Inflammatory macrophage treated with lipopolysaccharide for 1 hour (primary cell): ENCODE data around the gene IFITM5.
A peak's percentile ranks its signal among the peaks of the same experiment; 100 is the strongest.

Experiments used
- DNase-seq, 2 donors: peaks; one replicate each; pipeline ENCODE4 v3.0.0-alpha.2; 2020 to 2022

IFITM5 gene

DNA sequence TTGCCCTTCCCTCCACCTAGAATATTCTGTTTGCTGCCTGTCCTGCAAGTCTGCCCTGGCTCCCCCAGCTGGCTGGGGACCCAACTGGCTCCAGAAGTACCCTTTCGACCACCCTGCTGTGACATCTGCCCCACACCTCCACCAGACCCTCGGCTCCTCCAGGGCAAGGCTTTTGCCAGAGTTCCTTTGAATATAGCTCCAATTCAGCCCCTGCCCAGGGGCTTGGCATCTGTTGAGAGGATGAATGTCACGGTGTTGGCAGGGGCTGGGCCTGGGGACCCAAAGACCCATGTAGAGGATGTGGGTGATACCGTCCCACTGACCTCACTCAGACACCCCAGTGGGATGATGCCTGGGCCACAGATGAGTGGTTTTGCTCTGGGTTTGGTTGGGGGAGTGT, 17.2 kb downstream of the IFITM5 start:
- no peak for DNase-seq

DNA sequence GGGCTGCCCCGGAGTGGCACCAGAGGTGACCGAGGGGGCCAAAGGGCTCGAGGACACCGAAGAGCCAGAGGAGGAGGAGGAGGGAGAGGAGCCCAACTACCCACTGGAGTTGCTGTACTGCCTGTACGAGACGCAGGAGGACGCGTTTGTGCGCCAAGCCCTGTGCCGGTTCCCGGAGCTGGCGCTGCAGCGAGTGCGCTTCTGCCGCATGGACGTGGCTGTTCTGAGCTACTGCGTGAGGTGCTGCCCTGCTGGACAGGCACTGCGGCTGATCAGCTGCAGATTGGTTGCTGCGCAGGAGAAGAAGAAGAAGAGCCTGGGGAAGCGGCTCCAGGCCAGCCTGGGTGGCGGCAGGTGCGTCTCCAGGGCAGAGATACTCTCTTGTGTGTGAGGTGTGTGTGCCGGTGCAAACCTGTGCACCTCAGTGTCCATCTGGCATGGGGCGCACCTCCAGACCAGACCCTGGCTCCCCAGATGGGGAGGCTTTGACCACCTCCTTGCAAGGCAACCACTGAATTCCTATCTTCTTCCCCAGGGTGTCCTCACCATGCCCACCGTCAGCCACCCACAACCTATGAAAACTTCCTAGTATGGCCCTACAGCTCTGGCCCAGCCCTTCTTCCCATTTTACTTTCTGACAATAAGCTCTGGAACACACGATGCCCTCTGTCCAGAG, 17.7 kb downstream of the IFITM5 start:
- no peak for DNase-seq

DNA sequence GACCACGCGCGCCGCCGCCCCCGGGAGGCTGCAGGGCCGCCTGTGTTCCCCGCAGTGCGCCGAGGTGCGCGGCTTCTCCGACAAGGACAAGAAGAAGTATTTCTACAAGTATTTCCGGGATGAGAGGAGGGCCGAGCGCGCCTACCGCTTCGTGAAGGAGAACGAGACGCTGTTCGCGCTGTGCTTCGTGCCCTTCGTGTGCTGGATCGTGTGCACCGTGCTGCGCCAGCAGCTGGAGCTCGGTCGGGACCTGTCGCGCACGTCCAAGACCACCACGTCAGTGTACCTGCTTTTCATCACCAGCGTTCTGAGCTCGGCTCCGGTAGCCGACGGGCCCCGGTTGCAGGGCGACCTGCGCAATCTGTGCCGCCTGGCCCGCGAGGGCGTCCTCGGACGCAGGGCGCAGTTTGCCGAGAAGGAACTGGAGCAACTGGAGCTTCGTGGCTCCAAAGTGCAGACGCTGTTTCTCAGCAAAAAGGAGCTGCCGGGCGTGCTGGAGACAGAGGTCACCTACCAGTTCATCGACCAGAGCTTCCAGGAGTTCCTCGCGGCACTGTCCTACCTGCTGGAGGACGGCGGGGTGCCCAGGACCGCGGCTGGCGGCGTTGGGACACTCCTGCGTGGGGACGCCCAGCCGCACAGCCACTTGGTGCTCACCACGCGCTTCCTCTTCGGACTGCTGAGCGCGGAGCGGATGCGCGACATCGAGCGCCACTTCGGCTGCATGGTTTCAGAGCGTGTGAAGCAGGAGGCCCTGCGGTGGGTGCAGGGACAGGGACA, 18.4 kb downstream of the IFITM5 start:
- DNase-seq = no peak

DNA sequence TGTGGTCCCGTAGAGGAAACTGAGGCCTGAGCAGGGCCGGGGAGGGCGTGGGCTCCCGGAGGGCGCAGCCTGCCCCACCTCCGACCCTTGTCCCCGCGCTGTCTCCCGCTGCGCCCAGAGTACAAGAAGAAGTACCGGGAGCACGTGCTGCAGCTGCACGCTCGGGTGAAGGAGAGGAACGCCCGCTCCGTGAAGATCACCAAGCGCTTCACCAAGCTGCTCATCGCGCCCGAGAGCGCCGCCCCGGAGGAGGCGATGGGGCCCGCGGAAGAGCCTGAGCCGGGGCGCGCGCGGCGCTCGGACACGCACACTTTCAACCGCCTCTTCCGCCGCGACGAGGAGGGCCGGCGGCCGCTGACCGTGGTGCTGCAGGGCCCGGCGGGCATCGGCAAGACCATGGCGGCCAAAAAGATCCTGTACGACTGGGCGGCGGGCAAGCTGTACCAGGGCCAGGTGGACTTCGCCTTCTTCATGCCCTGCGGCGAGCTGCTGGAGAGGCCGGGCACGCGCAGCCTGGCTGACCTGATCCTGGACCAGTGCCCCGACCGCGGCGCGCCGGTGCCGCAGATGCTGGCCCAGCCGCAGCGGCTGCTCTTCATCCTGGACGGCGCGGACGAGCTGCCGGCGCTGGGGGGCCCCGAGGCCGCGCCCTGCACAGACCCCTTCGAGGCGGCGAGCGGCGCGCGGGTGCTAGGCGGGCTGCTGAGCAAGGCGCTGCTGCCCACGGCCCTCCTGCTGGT, 19.2 kb downstream of the IFITM5 start:
- DNase-seq = no peak

DNA sequence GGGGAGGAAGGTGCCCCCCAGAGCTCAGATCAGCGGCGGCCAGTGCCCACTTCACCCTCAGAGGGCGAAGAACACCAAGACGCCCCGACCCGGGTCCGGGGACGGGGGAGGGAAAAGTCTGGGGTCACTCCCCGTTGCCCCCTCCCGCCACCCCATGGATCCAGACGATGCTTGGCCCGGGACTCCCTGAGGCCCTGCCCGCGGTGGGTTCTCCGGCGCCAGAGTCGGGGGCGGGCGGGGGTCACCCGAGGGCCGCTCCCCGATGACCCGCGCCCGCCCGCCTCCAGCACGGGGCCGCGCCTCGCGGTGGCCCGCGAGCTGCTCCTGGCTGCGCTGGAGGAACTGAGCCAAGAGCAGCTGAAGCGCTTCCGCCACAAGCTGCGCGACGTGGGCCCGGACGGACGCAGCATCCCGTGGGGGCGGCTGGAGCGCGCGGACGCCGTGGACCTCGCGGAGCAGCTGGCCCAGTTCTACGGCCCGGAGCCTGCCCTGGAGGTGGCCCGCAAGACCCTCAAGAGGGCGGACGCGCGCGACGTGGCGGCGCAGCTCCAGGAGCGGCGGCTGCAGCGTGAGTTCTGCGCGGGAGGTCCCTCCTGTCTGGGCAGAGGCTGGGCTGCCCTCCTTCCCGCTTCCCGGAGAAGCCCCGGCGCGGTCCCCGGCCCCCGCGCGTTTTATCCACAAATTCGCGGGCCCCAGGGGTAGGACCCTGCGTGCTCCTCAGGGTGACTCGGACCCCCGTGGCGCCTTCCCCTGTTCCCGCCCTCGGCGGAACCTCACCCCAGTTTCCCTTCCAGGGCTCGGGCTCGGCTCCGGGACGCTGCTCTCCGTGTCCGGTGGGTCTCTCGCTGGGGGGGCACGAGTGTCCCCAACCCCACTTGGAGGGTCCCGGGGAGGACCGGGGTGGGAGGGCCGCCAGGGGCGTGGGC, 20.0 kb downstream of the IFITM5 start:
- DNase-seq = no peak

DNA sequence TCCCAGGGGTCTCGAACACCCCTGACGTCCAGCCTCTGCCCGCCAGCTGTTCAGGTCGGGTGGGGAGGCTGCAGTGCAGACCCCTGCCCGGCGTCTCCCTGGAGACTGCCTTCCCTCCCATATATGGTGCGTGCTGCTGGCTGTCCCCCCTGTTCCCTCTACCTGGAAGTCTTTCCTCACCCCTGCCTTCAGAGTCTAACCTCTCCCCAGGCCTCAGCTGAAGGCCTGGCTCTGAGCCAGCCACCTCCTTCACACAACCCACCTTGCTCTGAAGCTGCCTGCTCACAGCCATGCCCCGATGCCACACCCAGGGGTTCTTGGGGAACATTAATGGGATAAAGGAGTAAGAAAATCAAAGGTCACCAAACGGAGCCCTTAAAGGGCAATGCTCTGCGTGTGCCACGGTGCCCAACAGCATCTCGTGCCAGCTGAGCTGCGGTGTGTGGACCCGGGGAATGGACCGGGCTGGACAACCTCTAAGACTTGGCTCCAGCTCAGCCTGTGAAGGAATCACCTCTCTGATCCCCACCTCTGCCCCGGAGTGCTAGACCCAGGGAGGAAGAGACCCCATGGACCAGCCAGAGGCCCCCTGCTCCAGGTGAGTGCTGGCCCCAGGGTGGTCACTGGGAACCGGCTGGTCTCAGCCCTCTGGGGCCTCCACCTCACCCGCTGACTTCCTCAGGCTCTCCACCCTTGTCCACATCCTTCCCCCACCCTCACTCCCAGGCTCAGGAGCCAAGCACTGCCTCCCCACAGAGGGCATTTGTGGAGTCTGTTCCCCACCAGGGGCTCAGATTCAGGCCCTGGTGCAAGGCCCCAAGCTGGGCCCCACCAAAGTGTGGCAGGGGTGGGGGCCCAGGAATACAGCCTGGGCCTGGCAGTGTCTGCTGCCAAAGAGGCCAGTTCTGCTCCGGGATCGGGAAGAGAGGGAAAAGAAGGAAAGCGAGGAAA, 21.1 kb downstream of the IFITM5 start, which contains the start of gene NLRP6:
TSS of gene NLRP6 (plus strand) at position 407 of the 951 bp plus-strand sequence. CDS start at position 570, 163 bp downstream.
- no peak for DNase-seq

DNA sequence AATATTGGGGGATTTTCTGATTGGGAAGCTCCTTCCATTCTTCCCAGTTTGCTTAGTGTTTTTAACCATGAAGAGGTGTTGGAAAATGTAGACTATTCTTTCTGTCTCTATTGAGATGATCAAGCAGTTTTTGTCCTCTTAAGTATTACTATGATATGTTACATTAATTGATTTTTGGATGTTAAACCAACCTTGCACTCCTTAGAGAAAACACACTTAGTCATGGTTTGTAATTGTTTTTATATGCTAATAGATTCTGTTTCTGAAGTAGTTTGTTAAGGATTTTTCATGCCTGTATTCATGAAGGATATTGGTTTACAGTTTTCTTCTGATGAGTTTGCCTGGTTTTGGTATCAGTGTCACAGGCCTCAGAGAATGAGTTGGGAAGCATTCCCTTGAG, 23.1 kb downstream of the IFITM5 start:
- DNase-seq = no peak

DNA sequence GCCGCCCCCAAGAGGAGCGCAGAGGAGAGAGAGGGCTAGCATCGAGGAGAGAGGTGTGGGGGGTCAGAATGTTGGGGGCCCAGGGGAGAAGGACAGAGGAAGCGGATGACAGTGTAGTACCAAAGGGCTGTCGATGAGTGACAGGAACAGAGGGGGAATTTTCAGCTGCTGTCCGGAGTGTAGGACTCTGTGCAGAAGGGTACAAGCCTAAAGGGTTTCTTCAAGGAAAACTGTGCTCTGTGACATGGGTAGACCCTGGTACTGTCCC, 26.5 kb downstream of the IFITM5 start:
- no peak for DNase-seq

DNA sequence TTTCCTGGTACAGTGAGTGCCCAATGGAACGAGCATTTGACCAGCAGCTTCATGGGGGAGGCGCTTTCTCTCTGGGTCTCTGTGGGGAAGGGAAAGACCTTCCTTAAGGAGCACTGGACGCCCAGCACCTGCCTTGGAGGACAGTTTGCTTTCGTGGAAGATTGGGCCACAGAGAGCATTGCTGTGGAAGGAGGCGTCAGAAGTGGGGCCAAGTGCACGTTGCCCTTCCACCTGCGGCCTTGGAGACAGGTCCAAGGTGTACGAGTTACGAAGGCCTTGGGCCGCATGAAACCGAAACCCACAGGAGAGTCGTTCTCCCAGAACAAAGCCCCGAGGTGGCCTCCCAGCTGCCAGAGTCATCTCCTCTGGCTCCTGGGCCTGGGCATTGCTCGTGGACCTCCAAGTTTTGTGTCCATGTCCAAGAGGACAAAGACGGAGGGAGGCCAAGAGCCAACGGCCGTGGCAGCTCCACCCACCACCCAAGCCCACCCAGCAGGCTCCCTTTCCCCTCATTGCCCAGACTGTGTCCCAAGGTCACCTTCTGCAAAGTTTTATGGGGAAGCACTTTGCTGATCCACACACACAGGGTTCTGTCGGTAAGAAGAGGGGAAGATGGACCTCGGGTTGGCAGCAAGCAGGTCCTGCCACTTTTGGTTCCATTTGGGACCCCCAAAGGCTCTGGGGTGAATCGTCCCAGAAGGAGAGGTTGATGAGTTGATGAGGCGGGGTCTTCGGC, 27.0 kb downstream of the IFITM5 start:
- DNase-seq = no peak

DNA sequence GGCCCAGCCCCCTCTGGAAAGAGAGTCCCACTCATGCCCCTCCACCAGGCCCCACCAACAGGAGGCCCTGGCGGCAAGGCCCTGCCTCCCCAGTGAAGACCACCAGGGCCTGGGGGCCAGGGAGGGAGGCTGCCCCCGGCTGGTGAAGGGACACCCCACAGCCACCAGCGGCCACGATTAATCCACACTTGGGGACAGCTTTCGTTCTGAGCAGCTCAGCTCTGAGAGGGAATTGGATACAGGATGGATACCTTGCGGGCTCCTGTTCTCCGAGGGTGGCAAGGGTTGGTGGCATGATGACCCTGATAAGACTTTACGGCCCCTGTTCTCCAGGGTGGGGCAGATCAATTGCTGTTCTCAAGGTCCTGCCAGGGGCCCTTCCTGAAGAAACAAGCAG, 28.0 kb downstream of the IFITM5 start:
- DNase-seq = no peak

DNA sequence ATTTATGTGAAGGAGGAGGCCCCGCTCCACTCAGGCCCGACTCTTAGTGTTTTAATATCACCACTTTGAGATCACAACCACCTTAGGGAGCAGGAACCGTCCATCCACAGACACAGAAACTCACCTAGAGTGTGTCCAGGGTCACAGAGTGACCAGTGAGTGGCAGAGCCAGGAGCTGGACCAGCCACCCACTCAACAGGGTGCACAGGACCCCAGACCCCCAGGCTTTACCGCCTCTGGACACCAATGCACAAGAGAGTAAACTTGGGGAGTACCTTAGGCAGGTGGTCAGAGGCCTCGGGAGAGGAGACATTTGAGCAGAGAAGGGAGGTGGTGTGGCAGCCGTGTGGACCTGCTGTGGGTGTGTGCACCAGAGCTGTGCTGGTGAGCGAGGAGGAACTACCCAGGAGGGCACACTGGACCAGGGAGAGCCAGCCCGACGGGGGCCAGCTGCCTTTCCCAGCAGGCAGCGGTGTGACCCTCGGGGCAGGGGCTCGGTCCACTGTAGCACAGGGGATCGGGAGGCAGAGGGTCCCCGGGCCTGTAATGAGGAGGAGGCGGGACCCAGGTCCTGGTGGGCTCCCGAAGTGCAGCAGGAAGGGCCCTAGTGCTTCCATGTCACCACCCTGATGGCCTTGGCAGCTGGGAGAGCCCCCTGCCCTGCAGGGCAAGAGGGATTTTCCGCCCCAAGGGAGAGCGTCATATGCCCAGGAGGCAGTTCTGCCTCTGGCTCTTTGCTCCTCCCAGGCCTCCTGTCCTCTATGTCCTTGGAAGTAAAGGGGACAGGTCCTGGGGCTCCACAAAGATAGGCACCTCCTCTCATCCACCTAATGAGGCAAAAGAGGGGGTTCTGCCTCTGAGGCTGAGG, 28.6 kb downstream of the IFITM5 start:
- no peak for DNase-seq

DNA sequence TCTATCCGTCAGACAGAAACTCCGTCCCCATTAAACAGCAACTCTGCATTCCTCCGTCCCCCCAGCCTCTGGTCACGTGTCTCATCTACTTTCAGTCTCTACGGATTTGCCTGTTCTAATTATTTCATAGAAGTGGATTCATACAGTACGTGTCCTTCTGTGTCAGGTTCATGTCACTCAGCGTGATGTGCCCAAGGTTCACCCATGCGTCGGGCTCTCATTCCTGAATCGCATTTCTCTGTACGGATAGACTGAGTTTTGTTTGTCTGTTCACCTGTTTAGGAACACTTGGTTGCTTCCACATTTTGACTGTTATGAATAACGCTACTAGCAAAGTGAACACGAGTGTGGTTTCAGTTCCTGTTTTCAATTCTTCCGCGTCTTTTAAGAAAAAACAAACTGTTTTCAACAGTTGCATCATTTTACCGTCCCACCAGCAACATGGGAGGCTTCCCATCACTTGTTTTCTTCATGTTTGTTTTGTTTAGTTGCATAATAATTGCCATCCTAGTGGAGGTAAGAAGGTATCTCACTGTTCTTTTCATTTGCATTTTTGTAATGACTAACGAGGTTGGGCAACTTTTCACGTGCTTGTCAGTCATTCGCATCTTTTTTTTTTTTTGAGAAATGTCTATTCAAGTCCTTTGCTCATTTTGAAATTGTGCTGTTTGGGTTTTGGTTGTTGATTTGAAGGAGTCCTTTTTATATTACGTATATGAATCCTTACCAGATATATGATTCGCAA, 30.0 kb downstream of the IFITM5 start:
- DNase-seq = peak; percentile 89 to 91

DNA sequence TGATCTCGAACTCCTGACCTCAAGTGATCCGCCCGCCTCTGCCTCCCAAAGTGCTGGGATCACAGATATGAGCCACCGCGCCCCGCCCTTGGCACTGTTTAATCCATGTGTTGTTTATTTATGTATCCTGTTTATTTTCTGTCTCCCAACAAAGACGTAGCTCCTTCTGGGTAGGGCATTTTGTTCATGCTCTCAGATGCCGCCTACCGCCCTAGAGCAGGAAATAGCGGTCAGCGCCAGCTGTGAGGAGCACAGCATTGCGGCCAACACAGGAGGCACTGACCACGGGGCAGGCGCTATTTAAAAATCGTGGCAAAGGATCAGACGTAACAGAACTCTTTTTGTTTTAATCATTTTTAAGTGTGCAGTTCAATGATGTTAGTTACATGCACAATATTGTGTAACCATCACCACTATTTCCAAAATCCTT, 30.6 kb downstream of the IFITM5 start:
- DNase-seq = peak; percentile 60 to 68

DNA sequence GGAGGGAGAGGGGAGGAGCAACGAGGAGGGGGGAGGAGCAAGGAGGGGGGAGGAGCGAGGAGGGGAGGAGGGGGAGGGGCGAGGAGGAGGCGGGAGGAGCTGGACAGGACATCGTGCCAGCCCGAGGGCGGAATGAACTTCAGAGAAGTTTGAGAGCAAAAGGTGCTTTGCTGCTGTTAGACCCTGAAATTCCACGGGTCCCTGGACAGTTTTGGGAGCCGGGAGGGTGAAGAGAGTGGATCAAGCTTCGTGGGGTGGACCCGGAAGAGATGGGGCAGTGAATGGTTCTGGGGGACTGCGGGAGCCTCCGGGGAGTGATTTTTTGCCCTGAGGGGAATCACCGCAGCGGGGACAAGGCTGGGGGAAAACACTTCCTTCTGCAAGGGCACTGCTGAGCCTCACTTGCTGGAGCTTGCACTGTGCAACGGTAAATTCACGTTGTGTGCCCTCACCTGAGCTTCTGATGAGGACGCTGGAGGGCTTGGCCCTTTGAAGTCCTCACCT, 31.8 kb downstream of the IFITM5 start:
- peak; percentile 39 to 58 for DNase-seq

DNA sequence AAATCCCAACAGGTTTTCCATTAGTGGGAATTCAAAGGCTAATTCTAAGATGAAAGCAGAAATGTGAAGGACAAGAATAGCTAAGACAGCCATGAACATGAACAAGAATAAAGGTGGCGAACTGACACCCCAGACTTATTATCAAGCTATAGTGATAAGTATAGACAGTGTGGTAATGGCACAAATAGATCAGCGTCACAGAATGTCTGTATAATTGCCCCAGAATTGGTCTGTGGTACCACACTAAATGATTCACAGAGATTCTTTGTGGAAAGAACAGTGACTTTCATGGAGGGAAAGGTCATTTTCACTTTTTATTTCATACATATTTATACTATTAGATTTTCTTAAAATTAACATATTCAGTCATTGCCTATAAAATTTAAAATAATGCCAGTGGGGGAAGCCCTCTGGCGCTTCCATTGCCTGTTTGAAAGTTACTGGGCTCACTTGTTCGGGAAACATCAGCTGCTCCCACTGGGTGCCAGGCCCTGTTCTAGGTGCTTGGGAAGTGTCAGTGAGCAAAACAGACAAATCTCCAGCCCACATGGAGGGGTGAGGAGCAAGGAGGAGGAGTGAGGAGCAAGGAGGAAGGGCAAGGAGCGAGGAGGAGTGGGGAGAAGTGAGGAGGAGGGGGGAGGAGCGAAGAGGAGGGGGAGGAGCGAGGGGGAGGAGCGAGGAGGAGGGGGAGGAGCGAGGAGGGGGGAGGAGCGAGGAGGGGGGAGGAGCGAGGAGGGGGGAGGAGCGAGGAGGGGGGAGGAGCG, 32.5 kb downstream of the IFITM5 start:
- peak; percentile 37 for DNase-seq

DNA sequence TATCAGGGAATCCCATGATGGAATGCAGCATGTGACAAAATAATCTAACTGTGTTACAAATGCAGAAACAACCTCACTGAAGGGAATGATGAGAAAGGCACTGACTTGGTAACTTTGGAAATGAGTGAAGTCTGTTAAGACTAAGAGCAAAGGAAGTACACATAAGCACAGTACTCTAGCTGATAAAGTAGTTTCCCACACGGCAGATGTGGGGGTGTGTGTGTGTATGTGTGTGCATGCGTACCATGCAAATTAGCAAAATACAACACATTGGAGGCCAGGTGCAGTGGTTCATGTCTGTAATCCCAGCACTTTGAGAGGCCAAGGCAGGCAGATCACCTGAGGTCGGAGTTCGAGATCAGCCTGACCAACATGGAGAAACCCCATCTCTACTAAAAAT, 37.7 kb downstream of the IFITM5 start:
- DNase-seq = no peak

DNA sequence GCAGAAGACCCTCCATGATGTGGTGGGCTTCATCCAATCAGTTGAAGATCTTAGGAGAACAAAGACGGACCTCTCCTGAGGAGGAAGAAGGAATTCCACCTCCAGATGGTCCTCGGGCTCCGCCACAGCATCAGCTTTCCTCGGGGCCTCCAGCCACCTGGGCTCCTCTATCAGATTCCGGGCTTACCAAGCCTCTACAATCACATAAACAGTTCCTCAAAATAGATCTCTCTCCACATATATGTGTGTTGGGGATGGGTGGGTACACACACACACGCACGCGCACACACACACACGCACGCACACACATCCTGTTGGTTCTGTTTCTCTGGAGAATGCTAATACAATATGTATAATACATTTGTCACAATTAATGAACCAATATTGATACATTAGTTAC, 39.9 kb downstream of the IFITM5 start:
- DNase-seq = no peak
